WI38 (cell line): ENCODE measurements around the gene IL9.

Experiments
- H3K4me3 ChIP-seq: 2 replicates; pipeline ENCODE4 v1.5.1; 2011; ENCODE audit warnings: low read depth, mild to moderate bottlenecking, control low read depth, low read length
- TF ChIP-seq, protein P1 (sequence below): IDR thresholded peaks from 2 replicates; pipeline ENCODE4 v1.5.1; 2012; ENCODE audit warnings: low read depth, mild to moderate bottlenecking, control low read depth, low read length

IL9 gene

GRCh38 chr5:135891791-135892190, 3.9 kb downstream of the IL9 start:
- TF ChIP-seq, protein P1, sequence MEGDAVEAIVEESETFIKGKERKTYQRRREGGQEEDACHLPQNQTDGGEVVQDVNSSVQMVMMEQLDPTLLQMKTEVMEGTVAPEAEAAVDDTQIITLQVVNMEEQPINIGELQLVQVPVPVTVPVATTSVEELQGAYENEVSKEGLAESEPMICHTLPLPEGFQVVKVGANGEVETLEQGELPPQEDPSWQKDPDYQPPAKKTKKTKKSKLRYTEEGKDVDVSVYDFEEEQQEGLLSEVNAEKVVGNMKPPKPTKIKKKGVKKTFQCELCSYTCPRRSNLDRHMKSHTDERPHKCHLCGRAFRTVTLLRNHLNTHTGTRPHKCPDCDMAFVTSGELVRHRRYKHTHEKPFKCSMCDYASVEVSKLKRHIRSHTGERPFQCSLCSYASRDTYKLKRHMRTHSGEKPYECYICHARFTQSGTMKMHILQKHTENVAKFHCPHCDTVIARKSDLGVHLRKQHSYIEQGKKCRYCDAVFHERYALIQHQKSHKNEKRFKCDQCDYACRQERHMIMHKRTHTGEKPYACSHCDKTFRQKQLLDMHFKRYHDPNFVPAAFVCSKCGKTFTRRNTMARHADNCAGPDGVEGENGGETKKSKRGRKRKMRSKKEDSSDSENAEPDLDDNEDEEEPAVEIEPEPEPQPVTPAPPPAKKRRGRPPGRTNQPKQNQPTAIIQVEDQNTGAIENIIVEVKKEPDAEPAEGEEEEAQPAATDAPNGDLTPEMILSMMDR, result no peak
- H3K4me3 ChIP-seq, result no peak overlapping the region

GRCh38 chr5:135891268-135891667, 4.4 kb downstream of the IL9 start:
- TF ChIP-seq, protein P1, result no peak
- no peak overlapping the region for H3K4me3 ChIP-seq

DNA sequence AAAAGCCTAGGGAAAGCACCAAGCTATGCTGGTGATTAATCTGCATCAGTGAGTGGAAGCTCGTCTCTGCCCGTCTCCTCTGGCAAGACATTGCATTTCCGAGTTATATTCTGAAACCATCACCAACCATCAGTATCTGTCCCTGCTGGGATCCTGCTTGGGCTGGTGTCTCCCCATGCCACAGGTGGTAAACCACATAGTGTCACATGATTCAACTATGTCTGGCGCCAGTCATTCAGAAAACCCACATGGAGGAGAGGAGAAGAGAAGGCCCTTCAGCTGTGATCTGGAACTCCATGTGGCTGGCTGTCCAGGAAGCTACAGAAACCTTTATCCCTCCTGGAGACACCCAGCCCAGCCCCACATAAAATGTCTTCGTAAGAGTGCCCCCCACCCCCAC, 4.8 kb downstream of the IL9 start:
- TF ChIP-seq, protein P1, result no peak

DNA sequence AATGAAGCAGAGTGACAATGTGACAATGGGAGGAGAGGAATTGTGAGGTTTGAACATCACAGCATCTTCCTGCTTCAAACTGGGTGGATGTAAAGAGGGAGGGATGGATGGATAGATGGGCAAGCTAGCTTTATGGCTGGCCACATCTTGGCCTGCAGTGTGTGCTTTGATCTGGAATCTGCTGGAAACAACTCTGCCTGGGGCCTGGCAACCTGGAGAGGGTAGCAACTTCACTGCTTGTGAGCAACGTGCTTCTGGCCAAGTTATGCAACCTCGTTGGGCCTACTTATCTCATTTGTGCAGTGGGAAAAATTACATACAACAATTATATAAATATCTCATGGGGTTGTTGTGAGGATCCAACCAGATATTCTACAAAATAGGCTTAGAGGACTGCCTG, 5.3 kb downstream of the IL9 start:
- no peak overlapping the region for H3K4me3 ChIP-seq
- TF ChIP-seq, protein P1, result no peak

More for the DNA sequence above, 4.8 kb downstream of the IL9 start:
- H3K4me3 ChIP-seq, result no peak overlapping the region

GRCh38 chr5:135887881-135888614, 7.6 kb downstream of the IL9 start:
- TF ChIP-seq, protein P1, result no peak
- no peak overlapping the region for H3K4me3 ChIP-seq

- TF ChIP-seq, protein P1, result peak; percentile 78
- no peak overlapping the region for H3K4me3 ChIP-seq
Observed at GRCh38 chr5:135887447-135887864, 8.2 kb downstream of the IL9 start.

- H3K4me3 ChIP-seq, result no peak overlapping the region
- TF ChIP-seq, protein P1, result no peak
Observed at GRCh38 chr5:135886136-135886535, 9.5 kb downstream of the IL9 start.
